Anterior cingulate cortex (tissue), 58 donors: ENCODE measurements around the gene NAALADL1.

Experiments
- DNase-seq, 58 donors: peaks; one replicate each; lab custom pipeline; 2025; lab: John Stamatoyannopoulos, UW

NAALADL1 gene

DNA sequence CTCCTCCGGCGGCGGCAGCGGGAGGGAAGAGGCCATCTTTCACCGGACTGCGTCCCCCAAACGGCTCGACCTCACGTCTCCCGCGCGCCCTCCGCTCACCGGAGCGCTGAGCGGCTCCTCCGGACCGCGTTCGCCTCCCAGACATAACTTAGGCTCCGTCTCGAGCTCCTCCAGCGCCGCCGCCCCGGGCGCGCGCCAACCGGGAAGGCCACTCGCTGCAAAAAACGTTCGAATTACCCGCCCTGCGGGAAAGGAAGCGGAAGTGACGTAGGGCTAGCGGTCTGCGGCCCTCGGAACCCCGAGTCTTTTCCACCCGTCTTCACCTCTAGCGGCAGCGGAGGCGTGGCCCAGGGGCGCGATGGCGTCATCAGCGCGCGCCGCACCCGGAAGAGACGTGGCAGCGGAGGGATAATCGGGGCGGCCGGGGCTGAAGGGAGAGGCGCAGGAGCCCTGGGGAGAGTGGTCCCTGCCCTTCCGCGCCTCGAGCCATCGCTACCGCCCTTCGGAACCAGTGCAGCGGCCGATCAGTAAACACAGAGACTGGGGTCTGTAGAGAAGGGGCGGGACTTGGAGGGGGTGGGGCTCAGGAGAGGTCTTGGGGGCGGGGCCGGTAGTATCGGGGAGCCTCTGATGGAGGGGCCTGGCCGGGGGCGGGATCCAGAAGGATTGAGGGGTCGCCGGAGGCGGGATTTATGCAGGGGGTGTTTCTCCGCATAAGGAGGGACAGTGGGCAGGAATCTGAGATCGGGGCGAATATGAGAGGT, 25.7 kb upstream of the NAALADL1 start, which contains the start of the genes CDCA5 and ZFPL1:
CDCA5 (minus strand) TSS at position 207 of the 764 bp plus-strand sequence; CDS start at position 145, 62 bp downstream.
ZFPL1 (plus strand) TSS at position 389 of the 764 bp plus-strand sequence. CDS start 477 bp downstream, outside the sequence.
- DNase-seq: peak; percentile 71 to 97 (median 92)

DNA sequence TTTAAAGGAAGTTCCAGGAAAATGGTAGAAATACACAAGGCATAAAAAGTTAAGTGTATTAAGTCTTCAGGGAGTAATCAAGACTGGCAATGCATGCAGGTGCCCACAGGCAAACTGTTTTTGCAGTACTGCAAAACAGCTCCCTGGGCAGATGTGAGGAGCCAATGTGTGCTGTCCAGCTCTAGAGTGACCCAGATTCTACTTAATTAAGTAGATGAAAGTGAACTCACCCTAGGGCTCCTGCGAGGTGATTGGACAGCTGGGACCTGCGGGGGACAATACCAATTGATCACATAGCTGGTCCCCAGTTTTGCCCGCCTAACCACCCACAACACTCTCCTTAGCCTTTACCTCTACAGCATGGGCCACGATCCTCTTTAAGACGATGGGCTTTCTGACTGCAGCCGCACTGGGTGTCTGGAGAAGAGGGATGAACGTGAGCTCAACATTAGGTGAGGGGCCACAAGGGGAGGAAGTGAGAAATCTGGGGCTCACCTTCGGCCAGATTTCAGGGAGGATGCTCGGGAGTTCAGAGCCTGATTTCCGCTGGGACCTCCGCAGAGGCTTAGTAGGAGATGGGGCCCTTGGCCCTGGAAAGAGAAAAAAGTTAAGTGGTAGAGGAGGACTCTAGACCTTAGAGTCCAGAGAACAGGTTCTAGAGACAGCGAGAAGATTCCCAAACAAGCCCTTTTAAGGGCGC, 24.9 kb upstream of the NAALADL1 start:
- peak in 1 of 58 donors; percentile 8 for DNase-seq

DNA sequence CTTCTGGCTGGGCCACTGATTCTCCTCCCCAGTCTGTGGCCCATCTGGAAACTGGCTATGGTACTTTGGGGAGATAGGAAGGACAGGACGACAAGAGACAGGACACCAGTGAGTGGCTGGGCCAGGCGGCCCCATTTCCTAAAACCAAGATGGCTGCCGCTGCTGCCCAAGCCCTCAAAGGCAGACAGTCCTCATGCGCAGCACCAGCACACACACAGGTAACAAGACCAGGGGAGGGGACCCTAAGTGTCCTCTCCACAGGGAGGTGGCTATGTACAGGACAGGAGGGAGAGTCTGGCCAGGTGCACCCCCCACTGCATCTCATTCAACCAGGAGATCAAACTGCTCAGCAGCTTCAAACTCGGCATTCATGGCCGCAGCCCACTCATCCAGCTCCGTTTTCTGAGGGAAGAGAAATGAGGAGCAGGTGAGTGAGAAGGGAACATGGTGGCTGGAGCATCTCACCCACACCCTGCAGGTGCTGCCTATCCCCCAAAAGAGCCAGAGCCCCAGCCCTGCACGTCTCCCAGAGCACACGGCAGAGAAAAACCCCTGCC, 20.5 kb upstream of the NAALADL1 start:
- DNase-seq: no peak

DNA sequence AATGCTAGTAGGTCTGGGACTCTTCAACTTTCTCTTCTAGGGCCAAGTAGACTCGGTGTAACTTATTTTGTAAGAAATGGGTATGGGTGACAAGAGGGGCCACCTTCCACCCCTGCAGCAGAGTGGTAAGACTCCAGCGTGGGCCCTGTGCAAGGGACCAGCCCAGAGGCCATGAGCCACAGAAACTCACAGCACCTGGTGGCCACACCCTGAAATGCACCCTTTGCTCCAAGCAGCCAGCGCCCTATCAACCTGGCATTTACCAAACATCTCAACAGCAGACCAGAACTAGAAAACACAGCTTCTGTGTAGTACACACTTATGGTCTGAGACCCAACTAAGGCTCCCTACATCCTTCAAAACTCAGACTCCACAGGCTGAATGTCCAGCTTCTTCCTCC, 19.8 kb upstream of the NAALADL1 start:
- no peak for DNase-seq

DNA sequence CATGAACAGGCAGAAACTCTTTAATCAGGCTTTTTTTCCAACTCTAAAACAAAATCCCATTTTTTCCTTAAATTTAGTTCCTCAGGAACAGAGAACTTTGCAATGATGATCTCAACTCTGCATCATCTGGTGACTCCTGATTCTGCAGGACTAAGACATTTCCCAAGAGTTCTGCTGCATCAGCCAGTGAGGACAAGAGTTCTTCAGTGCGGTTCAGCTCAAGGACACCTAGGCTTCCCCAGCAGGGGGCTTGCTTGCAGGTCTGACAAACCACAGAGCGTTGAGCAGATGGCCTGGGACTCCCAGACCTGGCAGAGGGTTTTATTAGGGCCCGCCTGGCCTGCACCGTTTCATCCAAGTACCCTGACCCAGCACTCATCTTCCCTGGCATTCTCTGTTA, 19.1 kb upstream of the NAALADL1 start:
- DNase-seq: no peak

DNA sequence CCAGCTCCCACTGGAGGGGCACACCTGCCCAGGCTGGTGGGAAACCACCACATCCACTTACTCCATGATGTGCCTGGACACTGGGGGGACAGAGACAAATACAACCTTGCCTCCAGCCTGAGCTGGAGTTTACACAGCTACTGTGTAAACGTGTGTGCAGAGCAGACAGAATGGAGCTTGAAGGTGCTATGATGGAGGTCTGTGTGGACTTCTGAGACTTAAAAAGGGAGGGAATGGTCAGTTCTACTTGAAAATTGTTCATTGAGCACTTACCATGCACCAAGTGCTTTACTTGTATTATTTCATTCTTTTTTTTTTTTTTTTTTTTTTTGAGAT, 14.2 kb upstream of the NAALADL1 start:
- DNase-seq: no peak

DNA sequence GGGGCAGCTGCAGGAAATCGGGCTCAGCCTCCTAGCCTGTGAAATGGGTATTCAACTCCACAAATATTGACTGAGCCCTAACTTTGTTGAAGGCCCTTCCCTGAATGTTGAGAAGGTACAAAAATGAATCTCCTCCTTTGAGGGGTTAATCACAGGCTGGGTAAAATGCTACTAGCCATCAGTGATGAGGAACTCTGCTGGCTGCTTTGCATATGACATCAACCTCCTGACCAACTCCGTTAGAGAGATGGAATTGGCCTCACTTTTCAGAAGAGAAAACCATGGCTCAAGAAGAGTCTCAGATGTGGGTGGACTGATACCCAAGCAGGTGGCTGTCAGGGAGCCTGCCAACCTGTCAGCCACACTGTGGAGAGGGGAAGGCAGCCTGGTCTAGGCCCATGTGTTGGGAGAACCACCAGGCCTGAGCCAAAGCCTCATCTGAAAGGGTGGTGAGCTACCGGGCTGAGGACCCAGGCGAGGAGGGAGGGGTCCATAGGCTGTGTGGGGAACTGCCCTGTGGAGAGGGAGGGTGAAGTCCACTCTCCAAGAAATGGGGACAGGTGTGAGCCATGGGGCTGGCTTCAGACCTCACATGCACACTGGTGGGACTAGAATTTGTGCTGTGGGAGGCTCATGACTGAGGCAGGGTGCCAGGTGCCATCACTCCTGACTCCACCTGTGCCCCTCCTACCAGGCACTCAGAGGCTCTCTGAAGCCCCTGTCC, 13.7 kb upstream of the NAALADL1 start:
- DNase-seq: no peak

DNA sequence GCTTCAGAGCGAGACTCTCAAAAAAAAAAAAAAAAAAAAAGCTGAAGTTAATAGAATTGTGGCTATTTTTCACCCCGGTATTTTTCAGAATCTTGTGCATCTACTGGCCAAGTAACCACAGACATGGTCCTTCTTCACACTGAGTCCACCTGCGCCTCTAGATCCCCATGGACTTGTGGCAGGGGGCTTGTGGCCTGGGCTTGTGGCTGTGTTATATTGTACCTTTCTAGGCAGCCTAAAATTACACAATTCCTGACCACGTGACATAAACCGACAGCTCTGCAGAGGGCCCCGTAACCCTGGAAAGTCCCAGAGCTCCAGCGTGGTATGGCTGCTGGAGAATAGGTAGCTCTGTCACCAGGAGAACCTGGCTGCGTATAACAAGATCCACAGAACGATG, 10.9 kb upstream of the NAALADL1 start:
- DNase-seq: no peak

DNA sequence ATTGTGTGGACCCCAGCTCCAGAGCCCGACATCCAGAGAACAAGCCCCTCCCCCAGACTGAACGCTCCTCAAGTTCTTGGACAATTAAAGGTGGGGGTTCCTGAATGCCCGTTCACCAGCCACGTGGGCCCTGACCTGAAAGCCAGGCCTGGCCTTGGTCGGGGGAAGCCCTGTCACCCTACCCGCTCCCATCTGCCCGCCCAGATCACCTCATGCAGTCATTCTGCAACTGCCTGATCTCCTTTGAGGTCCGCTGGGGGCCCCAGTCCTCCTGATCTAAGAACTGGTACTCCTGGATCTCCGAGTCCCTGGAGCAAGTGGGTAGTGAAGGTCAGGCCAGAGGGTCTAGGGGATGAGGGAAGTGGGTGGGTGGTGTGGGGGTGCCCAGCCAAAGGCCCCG, 9.1 kb upstream of the NAALADL1 start:
- no peak for DNase-seq

DNA sequence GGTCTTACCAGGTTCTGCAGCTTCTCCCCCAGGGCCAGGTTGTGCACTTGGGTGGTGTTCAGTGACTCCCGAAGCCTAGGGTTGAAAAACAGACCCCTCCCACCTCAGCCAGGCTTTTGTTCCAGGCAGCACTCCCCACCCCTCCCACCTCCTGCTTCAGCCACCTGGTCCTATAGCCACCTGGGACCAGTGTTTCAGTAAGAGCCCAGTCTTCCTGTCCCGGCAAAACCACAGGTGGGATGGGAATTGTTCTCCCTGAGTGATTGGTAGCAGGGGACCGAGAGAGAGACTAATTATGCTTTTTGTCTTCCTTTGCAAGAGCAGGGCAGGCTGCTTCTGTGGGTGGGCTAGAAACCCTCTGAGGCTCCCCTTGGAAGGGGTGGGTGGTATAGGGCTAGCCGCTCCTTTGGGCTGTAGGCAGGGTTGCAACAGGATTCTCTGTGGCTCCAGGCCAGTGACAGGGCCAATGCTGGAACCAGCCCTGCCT, 8.5 kb upstream of the NAALADL1 start:
- no peak for DNase-seq

DNA sequence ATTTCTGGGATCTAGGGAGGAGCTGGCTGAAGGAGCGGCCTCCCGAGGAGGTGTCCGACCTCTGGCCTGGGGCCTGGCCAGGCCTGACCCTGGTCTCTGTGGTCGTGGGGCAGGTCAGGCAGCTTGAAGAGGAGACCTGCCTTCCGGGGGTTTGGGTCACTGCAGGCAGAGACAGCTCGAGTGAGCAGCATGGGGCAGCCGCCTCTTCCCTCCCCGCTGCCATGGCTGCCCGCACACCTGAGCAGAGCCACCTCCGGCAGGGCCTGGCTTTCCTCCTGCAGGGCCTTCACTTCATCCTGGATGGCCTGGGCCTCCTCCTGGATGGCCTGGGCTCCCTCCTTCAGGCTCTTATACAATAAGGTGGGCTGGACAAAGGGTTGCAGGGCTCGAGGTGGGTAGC, 8.0 kb upstream of the NAALADL1 start:
- no peak for DNase-seq

DNA sequence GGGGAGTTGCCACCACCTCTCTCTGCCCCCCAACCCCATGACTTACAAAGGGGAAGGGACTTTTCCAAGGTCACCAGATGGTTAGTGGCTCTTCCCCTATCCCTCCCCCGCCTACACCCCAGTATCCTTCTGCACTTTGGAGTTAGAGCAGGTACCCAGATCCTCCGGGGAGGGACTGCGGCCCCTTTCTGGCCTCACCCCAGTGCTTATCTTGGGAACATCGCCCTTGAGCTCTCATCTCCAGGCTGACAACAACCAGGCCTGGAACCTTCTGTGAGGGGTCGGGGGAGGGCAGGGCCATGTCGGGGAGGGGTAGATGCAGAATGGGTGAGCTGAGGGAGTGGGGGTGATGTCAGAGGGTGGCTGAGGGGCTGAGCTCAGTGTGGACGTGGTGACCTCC, 7.5 kb upstream of the NAALADL1 start:
- no peak for DNase-seq

DNA sequence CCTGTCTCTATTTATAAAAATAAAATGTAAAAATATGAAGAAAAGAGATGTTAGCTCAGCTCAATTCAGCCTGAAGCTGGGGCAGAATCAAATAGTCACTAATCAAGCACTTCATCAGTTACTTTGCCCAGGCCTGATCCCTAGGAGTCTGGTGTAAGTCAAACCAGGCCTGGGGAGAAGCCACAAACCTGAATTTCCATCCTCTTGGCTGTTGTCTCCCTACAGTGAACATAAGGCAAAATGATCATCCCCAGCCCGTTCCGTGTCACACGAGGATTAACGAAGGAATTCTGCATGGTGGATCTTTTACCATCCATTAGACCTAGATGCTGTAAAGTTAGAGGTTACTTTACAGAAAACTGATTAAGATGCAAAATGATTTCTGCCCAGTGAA, 6.5 kb upstream of the NAALADL1 start:
- DNase-seq: no peak

DNA sequence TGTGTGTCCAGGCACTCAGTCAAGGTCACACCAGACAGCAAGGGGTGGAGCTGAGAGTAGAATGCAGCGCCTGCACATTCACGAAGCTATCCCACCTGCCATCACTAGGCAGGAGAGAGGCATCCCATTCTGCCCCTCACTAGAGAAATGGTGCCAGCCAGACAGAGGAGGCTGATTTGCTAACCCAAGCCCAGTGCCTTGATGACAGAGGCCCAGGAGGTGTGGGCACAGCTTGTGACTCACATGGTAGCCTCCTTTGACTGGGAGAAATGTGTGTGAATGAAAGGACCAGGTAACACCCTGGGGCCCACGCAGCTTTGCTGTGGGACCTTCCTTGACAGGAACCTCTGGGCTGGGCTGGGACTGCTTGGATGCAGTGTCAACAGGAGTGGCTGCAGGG, 5.2 kb upstream of the NAALADL1 start:
- no peak for DNase-seq

DNA sequence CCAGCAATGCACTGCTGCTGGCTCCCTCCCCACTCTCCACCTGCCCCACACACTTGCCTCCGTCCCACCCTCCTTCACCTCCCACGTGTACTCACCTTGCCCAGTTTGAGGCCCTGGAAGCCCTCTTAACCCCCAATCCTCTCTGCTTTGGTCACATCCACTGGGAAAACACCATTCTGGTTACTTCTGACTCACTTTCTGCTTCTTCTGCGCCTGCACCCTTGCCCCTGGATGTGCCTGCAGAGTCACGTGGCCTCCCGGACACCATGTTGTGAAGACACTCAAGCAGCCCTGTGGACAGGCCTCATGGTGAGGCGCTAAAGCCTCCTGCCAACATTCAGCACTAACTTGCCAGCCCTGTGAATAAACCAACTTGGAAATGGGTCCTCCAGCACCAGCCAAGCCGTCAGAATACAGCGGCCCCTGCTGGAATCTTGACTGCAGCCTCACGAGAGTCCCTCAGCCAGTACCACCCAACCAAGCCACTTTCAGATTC, 2.6 kb upstream of the NAALADL1 start:
- DNase-seq: no peak

DNA sequence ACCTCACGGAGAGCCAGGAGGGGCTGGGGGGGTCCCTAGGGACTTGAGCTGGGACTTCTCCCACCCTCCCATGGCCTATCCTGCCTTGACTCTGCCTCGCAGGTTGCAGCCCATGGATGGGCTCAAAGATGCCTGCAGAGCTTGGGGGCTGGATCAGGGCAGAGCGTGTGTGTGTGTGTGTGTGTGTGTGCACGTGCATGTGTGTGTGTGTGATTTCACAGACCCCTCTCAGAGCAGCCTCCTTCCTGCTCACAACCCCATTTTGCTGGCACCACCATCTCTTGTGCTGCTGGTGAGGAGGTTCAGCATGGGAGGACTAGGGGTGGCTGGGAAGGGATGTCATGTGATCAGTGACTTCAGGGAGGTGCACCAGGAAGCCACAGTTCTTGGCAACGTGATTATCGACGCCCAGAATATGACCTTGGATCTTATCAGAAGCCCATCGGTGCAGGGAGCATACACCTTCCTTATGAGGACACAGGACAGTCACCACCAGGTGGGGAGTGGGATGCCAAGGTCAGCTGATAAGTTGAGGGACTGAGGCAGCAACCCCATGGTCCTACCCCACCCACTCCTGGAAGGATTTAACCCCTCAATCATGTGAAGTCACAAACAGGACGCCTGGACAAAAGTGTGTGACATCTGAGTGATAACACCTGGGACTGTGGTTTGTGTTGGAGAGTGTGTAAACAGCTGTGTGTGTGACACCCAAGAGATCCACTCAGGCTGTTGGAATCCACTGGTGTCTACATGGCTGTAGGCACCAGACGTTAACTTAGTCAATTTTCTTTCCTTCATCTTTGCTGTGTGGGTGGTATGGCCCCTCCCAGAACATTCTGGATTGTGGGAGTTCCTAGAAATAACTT, 1.8 kb upstream of the NAALADL1 start:
- no peak for DNase-seq

DNA sequence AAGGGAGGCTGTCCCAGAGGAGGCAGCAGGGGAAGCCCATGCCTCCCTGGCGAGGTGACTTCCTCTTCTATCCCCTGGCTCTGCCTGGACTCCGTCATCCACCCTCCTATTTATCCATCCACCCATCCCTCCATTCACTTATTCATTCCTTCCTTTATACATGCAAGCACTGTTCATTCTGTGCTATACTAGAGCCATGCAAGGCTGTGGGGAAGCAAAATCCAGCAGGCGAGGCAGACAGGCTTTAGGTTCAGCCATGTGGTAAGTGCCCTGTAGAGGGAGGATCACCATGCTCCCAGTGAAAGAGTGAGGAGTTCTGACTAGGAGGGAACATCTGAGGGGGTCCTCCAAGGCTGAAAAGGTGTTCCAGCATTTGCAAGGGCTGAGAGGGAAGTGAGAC, 1.2 kb upstream of the NAALADL1 start:
- no peak for DNase-seq

DNA sequence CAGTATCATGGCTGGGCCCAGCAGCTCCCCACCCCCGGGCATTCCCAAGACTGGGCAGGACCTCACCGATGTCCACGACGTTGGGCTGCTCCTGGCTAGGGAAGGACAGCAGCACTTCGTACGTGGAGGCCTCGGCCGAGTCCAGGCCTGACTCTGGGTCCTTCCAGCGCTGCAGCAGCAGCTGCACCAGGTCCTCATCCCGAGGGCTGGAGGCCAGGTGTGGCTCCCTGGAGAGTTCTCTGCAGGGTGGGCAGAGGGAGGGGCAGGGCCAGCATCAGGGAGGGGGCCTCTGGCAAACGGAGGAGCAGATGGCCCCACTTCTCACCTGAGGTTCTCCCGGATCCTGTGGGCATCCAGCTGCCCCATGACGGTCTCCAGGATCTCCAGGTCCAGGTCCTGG, 341 bp downstream of the NAALADL1 start:
- no peak for DNase-seq

DNA sequence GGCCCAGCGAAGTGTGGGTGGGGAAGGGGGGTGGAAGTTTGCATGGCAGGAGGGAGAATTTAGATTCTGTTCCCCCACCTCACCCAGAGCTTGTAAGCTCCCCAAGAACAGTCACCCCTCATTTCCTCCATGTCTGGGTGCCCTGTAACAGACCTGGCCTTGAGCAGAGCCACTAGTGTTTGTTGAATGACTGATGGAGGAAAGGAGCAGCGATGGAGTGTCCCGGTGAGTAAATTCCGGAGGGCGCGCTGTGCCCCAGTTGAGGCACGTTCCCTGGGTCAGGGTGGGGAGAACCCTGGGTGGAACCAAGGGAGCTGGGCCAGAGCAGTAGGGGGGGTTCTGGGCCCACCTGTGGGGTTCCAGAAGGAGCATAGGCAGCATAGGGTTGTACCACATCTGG, 827 bp downstream of the NAALADL1 start:
- no peak for DNase-seq

DNA sequence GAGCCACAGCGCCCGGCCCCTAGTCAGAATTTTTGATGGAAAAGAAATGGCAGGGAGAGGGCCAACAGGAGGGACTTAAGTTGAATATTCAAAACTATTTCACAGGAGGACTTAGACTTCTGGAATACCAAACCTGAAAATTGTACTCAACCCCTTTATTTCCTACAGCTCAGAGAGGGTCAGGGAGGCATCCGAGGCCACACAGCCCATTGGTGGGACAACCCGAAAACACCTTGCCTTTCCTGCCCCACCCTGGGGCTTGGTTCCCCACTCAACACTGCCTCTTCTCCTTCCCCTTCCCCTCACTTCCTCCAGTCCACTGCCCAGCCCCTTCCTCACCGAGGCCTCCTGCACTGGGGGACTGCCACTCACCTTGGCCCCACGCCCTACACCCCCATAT, 1.4 kb downstream of the NAALADL1 start:
- no peak for DNase-seq
